HL-60 (cell line): Measurements from ENCODE around the gene CMC1.

Experiments
- GABPA ChIP-seq: IDR thresholded peaks from 2 replicates; pipeline ENCODE4 v1.6.1; 2012; ENCODE audit warnings: low read depth
- POLR2AphosphoS5 ChIP-seq: IDR thresholded peaks from 2 replicates; pipeline ENCODE4 v1.6.1; 2012; ENCODE audit warnings: low read depth
- TF ChIP-seq, protein P1 (sequence below): IDR thresholded peaks from one replicate; pipeline ENCODE4 v1.5.1; 2011; ENCODE audit warnings: low read length, control low read depth, inconsistent platforms; ENCODE audit not compliant: insufficient read depth

DNA sequence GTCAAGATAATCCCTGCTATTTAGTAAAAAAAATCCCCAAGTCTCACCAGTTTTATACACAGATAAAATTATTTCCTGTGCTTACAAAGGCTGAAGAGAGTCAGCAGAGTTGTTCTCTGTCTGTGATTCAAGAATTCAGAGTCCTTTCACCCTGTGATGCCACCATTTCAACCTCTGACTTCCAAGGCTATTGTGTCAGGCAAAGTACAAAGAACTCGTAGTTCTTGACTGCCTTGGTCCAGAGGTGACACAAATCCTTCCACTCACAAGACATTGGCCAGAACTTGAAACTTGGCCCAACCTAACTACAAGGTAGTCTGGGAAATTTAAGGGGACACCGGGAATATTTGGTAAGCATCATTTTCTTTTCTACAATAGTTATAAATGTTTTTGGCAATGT is 34.9 kb upstream of the CMC1 start:
- TF ChIP-seq, protein P1, sequence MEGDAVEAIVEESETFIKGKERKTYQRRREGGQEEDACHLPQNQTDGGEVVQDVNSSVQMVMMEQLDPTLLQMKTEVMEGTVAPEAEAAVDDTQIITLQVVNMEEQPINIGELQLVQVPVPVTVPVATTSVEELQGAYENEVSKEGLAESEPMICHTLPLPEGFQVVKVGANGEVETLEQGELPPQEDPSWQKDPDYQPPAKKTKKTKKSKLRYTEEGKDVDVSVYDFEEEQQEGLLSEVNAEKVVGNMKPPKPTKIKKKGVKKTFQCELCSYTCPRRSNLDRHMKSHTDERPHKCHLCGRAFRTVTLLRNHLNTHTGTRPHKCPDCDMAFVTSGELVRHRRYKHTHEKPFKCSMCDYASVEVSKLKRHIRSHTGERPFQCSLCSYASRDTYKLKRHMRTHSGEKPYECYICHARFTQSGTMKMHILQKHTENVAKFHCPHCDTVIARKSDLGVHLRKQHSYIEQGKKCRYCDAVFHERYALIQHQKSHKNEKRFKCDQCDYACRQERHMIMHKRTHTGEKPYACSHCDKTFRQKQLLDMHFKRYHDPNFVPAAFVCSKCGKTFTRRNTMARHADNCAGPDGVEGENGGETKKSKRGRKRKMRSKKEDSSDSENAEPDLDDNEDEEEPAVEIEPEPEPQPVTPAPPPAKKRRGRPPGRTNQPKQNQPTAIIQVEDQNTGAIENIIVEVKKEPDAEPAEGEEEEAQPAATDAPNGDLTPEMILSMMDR = no peak
- TF ChIP-seq GABPA (no peak), POLR2AphosphoS5 (no peak)
